ENCODE measurements around the gene HOXC10.

HOXC10 gene

GRCh38 chr12:53984901-53985691 lies at the start of gene HOXC10:
HOXC10 (plus strand) TSS chr12:53985146; CDS start chr12:53985260, 114 bp downstream.
- Histone ChIP-seq H3K4me3 (ENCODE audit: low read depth in 1 of 2, low read length in 2 of 2) (peak within 1 kb of the TSS; percentile 37 to 47), H3K27ac (ENCODE audit: low read length) (no peak within 1 kb of the TSS), H3K36me3 (ENCODE audit: control insufficient read depth in 1 of 2, insufficient read depth in 2 of 2, low read length in 2 of 2) (no peaks in the 10 kb centered on the region), H3K9me3 (ENCODE audit: control insufficient read depth in 1 of 2, low read length in 2 of 2) (peaks cover 0 to 4% of the 10 kb centered on the region in 2 donors), H3K4me1 (ENCODE audit: control insufficient read depth in 1 of 2, insufficient read depth in 2 of 2, low read length in 2 of 2) (peaks cover 0 to 30% of the 10 kb centered on the region in 2 donors), H3K27me3 (ENCODE audit: low read depth, low read length) (peaks cover 91% of the 10 kb centered on the region)

- Histone ChIP-seq H3K27me3 (ENCODE audit: low read depth, low read length) (peaks cover 85% of the 10 kb centered on the region), H3K36me3 (ENCODE audit: control insufficient read depth in 1 of 2, insufficient read depth in 2 of 2, low read length in 2 of 2) (no peaks in the 10 kb centered on the region), H3K4me1 (ENCODE audit: control insufficient read depth in 1 of 2, insufficient read depth in 2 of 2, low read length in 2 of 2) (peaks cover 0 to 23% of the 10 kb centered on the region in 2 donors), H3K4me3 (ENCODE audit: low read depth in 1 of 2, low read length in 2 of 2) (peak overlapping the region in 1 of 2 donors; percentile 26), H3K9me3 (ENCODE audit: control insufficient read depth in 1 of 2, low read length in 2 of 2) (no peaks in the 10 kb centered on the region), H3K27ac (ENCODE audit: low read length) (no peak overlapping the region)
Observed at GRCh38 chr12:53935383-53936341, 49.3 kb upstream of the HOXC10 start.

- no peaks in the 10 kb centered on the region for H3K36me3 ChIP-seq (ENCODE audit: control insufficient read depth in 1 of 2, insufficient read depth in 2 of 2, low read length in 2 of 2)
- H3K27me3 ChIP-seq (ENCODE audit: low read depth, low read length), result peaks cover 81% of the 10 kb centered on the region
- H3K4me1 ChIP-seq (ENCODE audit: control insufficient read depth in 1 of 2, insufficient read depth in 2 of 2, low read length in 2 of 2), result peaks cover 0 to 23% of the 10 kb centered on the region in 2 donors
- H3K4me3 ChIP-seq (ENCODE audit: low read depth in 1 of 2, low read length in 2 of 2), result no peak overlapping the region
- H3K27ac ChIP-seq (ENCODE audit: low read length), result no peak overlapping the region
- H3K9me3 ChIP-seq (ENCODE audit: control insufficient read depth in 1 of 2, low read length in 2 of 2), result no peaks in the 10 kb centered on the region
Observed at GRCh38 chr12:53937099-53937498, 47.8 kb upstream of the HOXC10 start.

GRCh38 chr12:53937596-53938325 lies 47.2 kb upstream of the HOXC10 start:
- H3K27me3 ChIP-seq (ENCODE audit: low read depth, low read length), result peaks cover 78% of the 10 kb centered on the region
- no peaks in the 10 kb centered on the region for H3K36me3 ChIP-seq (ENCODE audit: control insufficient read depth in 1 of 2, insufficient read depth in 2 of 2, low read length in 2 of 2)
- H3K4me3 ChIP-seq (ENCODE audit: low read depth in 1 of 2, low read length in 2 of 2), result no peak overlapping the region
- H3K27ac ChIP-seq (ENCODE audit: low read length), result no peak overlapping the region
- H3K9me3 ChIP-seq (ENCODE audit: control insufficient read depth in 1 of 2, low read length in 2 of 2), result no peaks in the 10 kb centered on the region
- H3K4me1 ChIP-seq (ENCODE audit: control insufficient read depth in 1 of 2, insufficient read depth in 2 of 2, low read length in 2 of 2), result peaks cover 0 to 23% of the 10 kb centered on the region in 2 donors

GRCh38 chr12:53938326-53939140 lies 46.4 kb upstream of the HOXC10 start, which contains the start of gene HOXC13:
HOXC13 (plus strand) TSS chr12:53938831; CDS start chr12:53938907, 76 bp downstream.
- peaks cover 74% of the 10 kb centered on the region for H3K27me3 ChIP-seq (ENCODE audit: low read depth, low read length)
- H3K36me3 ChIP-seq (ENCODE audit: control insufficient read depth in 1 of 2, insufficient read depth in 2 of 2, low read length in 2 of 2), result no peaks in the 10 kb centered on the region
- H3K4me1 ChIP-seq (ENCODE audit: control insufficient read depth in 1 of 2, insufficient read depth in 2 of 2, low read length in 2 of 2), result peaks cover 0 to 23% of the 10 kb centered on the region in 2 donors
- H3K9me3 ChIP-seq (ENCODE audit: control insufficient read depth in 1 of 2, low read length in 2 of 2), result no peaks in the 10 kb centered on the region
- H3K4me3 ChIP-seq (ENCODE audit: low read depth in 1 of 2, low read length in 2 of 2), result no peak within 1 kb of the TSS
- no peak within 1 kb of the TSS for H3K27ac ChIP-seq (ENCODE audit: low read length)

- Histone ChIP-seq H3K9me3 (ENCODE audit: control insufficient read depth in 1 of 2, low read length in 2 of 2) (no peaks in the 10 kb centered on the region), H3K4me3 (ENCODE audit: low read depth in 1 of 2, low read length in 2 of 2) (no peak overlapping the region), H3K27me3 (ENCODE audit: low read depth, low read length) (peaks cover 74% of the 10 kb centered on the region), H3K36me3 (ENCODE audit: control insufficient read depth in 1 of 2, insufficient read depth in 2 of 2, low read length in 2 of 2) (no peaks in the 10 kb centered on the region), H3K27ac (ENCODE audit: low read length) (no peak overlapping the region), H3K4me1 (ENCODE audit: control insufficient read depth in 1 of 2, insufficient read depth in 2 of 2, low read length in 2 of 2) (peaks cover 0 to 23% of the 10 kb centered on the region in 2 donors)
Observed at GRCh38 chr12:53939141-53940108, 45.5 kb upstream of the HOXC10 start.

- H3K27me3 ChIP-seq (ENCODE audit: low read depth, low read length), result peaks cover 75% of the 10 kb centered on the region
- no peaks in the 10 kb centered on the region for H3K36me3 ChIP-seq (ENCODE audit: control insufficient read depth in 1 of 2, insufficient read depth in 2 of 2, low read length in 2 of 2)
- no peak overlapping the region for H3K4me3 ChIP-seq (ENCODE audit: low read depth in 1 of 2, low read length in 2 of 2)
- H3K4me1 ChIP-seq (ENCODE audit: control insufficient read depth in 1 of 2, insufficient read depth in 2 of 2, low read length in 2 of 2), result peaks cover 0 to 21% of the 10 kb centered on the region in 2 donors
- H3K9me3 ChIP-seq (ENCODE audit: control insufficient read depth in 1 of 2, low read length in 2 of 2), result no peaks in the 10 kb centered on the region
- H3K27ac ChIP-seq (ENCODE audit: low read length), result no peak overlapping the region
Observed at GRCh38 chr12:53940443-53941014, 44.4 kb upstream of the HOXC10 start.

- Histone ChIP-seq H3K4me1 (ENCODE audit: control insufficient read depth in 1 of 2, insufficient read depth in 2 of 2, low read length in 2 of 2) (peaks cover 0 to 18% of the 10 kb centered on the region in 2 donors), H3K36me3 (ENCODE audit: control insufficient read depth in 1 of 2, insufficient read depth in 2 of 2, low read length in 2 of 2) (no peaks in the 10 kb centered on the region), H3K27ac (ENCODE audit: low read length) (no peak overlapping the region), H3K9me3 (ENCODE audit: control insufficient read depth in 1 of 2, low read length in 2 of 2) (no peaks in the 10 kb centered on the region), H3K4me3 (ENCODE audit: low read depth in 1 of 2, low read length in 2 of 2) (no peak overlapping the region), H3K27me3 (ENCODE audit: low read depth, low read length) (peaks cover 75% of the 10 kb centered on the region)
Observed at GRCh38 chr12:53941187-53941586, 43.8 kb upstream of the HOXC10 start.

GRCh38 chr12:53941750-53942149 lies 43.2 kb upstream of the HOXC10 start:
- no peak overlapping the region for H3K27ac ChIP-seq (ENCODE audit: low read length)
- H3K9me3 ChIP-seq (ENCODE audit: control insufficient read depth in 1 of 2, low read length in 2 of 2), result no peaks in the 10 kb centered on the region
- H3K36me3 ChIP-seq (ENCODE audit: control insufficient read depth in 1 of 2, insufficient read depth in 2 of 2, low read length in 2 of 2), result no peaks in the 10 kb centered on the region
- H3K27me3 ChIP-seq (ENCODE audit: low read depth, low read length), result peaks cover 75% of the 10 kb centered on the region
- no peak overlapping the region for H3K4me3 ChIP-seq (ENCODE audit: low read depth in 1 of 2, low read length in 2 of 2)
- H3K4me1 ChIP-seq (ENCODE audit: control insufficient read depth in 1 of 2, insufficient read depth in 2 of 2, low read length in 2 of 2), result peaks cover 0 to 18% of the 10 kb centered on the region in 2 donors
